HG03139 (cell line): ENCODE data around the gene ALG5.

Experiments used
- ATAC-seq: cut with Tn5 transposase; IDR thresholded peaks from one replicate; pipeline ENCODE4 v1.9.1; 2021; ENCODE audit not compliant: unreplicated experiment

ALG5 gene

GRCh38 chr13:36915896-36916640, 83.1 kb downstream of the ALG5 start:
- ATAC-seq, result no peak

GRCh38 chr13:36915106-36915505, 84.0 kb downstream of the ALG5 start:
- ATAC-seq, result no peak

- ATAC-seq, result no peak
Observed at GRCh38 chr13:36914648-36915047, 84.5 kb downstream of the ALG5 start.

- no peak for ATAC-seq
Observed at GRCh38 chr13:36913463-36913862, 85.7 kb downstream of the ALG5 start.

GRCh38 chr13:36912973-36913372, 86.2 kb downstream of the ALG5 start:
- ATAC-seq, result no peak

- ATAC-seq, result no peak
Observed at GRCh38 chr13:36912369-36912768, 86.8 kb downstream of the ALG5 start.

- no peak for ATAC-seq
Observed at GRCh38 chr13:36910545-36910944, 88.6 kb downstream of the ALG5 start.

GRCh38 chr13:36907821-36908220, 91.3 kb downstream of the ALG5 start:
- no peak for ATAC-seq

- no peak for ATAC-seq
Observed at GRCh38 chr13:36907266-36907665, 91.9 kb downstream of the ALG5 start.

GRCh38 chr13:36905944-36906343, 93.2 kb downstream of the ALG5 start:
- ATAC-seq, result no peak

GRCh38 chr13:36903925-36904595, 95.1 kb downstream of the ALG5 start:
- no peak for ATAC-seq
